Testis (tissue), 3 donors: Measurements from ENCODE around the gene BRAF. TPM values are rescaled to one million over a fixed set of nuclear protein-coding genes. Genes with fewer than 3 reads are reported as not detected.
"Not testable (repeated sequence)": the region's sequence is repeated elsewhere in the genome, so short reads cannot be mapped to it uniquely, and the experiment has no call there.

Experiments used
- DNase-seq: peaks from one replicate; pipeline ENCODE4 v3.0.0-alpha.2; 2019
- H3K27ac ChIP-seq, 2 donors: fragments of 200-600 bp; sonication (generic); one replicate each; pipeline ENCODE4 v1.5.1; 2019
- H3K27me3 ChIP-seq: fragments of 200-600 bp; sonication (generic); one replicate; pipeline ENCODE4 v1.5.1; 2019
- H3K36me3 ChIP-seq: fragments of 200-600 bp; sonication (generic); one replicate; pipeline ENCODE4 v1.5.1; 2017; ENCODE audit warnings: low read depth; ENCODE audit errors: missing control alignments
- H3K4me1 ChIP-seq: fragments of 200-600 bp; sonication (generic); one replicate; pipeline ENCODE4 v1.5.1; 2019
- H3K4me3 ChIP-seq, 2 donors: fragments of 200-600 bp; sonication (generic); one replicate each; pipeline ENCODE4 v1.5.1; 2017 to 2019
- H3K9me3 ChIP-seq: fragments of 200-600 bp; sonication (generic); one replicate; pipeline ENCODE4 v1.5.1; 2017
- POLR2A ChIP-seq: fragments of 450-650 bp; IDR thresholded peaks from one replicate; pipeline ENCODE4 v1.6.1; 2017; ENCODE audit warnings: antibody characterized with exemption, mild to moderate bottlenecking, moderate library complexity
- WGBS, 2 donors: methylation state at CpG; one replicate each; pipeline ENCODE4 v1.1.5; 2018; 5-methylcytosine and 5-hydroxymethylcytosine counted together
- intact Hi-C: fragments of 100-400 bp; cut with DNase I; formaldehyde crosslinking; loops from one replicate; pipeline ENCODE4 v1.15.1; 2023; ENCODE audit warnings: low total_unique reads
- polyA plus RNA-seq: library from polyadenylated mRNA; stranded (reverse); fragments of 350-450 nt; fragmentation: Illumina TruSeq; extraction: RNeasy Lipid Tissue Mini Kit (QIAGEN cat#74804); gene quantifications from one replicate; pipeline ENCODE4 v1.2.3, GENCODE V29; 2014; ENCODE audit warnings: low read depth, low replicate concordance; ENCODE audit not compliant: insufficient read depth
- total RNA-seq, 2 donors: library from RNA; depleted of rRNA; stranded (reverse); fragments of >200 nt; gene quantifications; one replicate each; pipeline ENCODE4 v1.2.3, GENCODE V29; 2016
- TF ChIP-seq, protein P1 (sequence below), 3 experiments: fragments of 450-650 bp in 2 of 3; fragments of 200-600 bp in 1 of 3; sonication (generic) in 1 of 3; IDR thresholded peaks; one replicate each; pipeline ENCODE4 v1.5.1; 2016 to 2019; ENCODE audit warnings: antibody characterized with exemption in 3 of 3, mild to moderate bottlenecking in 2 of 3, moderate library complexity in 1 of 3

BRAF gene
- total and polyA plus RNA-seq, 3 donors from 2014 or later = 63.3 to 124 (median 82.6) TPM

DNA sequence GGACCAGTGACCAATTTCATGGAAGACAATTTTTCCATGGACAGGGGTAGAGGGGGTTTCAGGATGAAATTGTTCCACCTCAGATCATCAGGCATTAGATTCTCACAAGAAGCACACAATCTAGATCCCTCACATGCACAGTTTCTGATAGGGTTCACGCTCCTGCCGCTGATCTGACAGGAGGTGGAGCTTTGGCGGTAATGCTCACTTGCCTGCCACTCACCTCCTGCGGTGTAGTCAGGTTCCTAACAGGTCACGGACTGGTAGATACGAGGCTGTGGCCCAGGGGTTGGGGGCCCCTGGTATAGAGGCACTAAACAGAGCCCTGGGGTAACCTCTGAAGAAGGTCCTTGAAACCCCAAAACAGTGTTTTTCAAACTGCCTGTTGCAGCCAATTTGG is 6.5 kb downstream of the BRAF start:
- H3K36me3 ChIP-seq = no peaks in the 10 kb centered on the region

DNA sequence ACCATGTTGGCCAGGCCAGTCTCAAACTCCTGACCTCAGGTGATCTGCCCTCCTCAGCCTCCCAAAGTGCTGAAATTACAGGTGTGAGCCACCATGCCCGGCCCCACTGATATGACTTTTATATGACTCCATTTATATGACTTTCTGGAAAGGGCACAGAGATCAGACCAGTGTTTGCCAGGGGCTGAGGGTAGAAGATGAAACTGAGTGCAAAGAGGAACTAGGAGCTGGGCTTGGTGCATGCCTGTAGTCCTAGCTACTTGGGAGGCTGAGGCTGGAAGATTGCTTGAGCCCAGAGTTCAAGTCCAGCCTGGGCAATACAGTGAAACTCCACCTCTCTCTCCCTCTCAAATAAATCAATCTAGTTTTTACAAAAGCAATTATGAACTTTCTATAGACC is 7.5 kb downstream of the BRAF start:
- no peaks in the 10 kb centered on the region for H3K9me3 ChIP-seq
- H3K27ac ChIP-seq = no peak overlapping the region
- no peaks in the 10 kb centered on the region for H3K36me3 ChIP-seq
- no peak for DNase-seq
- no peak overlapping the region for H3K4me3 ChIP-seq
- H3K27me3 ChIP-seq = no peaks in the 10 kb centered on the region
- 100% methylated on average over 1 of the region's 1 CpG for WGBS, 2 donors
- intact Hi-C loops = no loop called here
- TF ChIP-seq POLR2A = no peak
- TF ChIP-seq, protein P1, sequence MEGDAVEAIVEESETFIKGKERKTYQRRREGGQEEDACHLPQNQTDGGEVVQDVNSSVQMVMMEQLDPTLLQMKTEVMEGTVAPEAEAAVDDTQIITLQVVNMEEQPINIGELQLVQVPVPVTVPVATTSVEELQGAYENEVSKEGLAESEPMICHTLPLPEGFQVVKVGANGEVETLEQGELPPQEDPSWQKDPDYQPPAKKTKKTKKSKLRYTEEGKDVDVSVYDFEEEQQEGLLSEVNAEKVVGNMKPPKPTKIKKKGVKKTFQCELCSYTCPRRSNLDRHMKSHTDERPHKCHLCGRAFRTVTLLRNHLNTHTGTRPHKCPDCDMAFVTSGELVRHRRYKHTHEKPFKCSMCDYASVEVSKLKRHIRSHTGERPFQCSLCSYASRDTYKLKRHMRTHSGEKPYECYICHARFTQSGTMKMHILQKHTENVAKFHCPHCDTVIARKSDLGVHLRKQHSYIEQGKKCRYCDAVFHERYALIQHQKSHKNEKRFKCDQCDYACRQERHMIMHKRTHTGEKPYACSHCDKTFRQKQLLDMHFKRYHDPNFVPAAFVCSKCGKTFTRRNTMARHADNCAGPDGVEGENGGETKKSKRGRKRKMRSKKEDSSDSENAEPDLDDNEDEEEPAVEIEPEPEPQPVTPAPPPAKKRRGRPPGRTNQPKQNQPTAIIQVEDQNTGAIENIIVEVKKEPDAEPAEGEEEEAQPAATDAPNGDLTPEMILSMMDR (IDR thresholded peaks at IDR 0.05) = no peak
- H3K4me1 ChIP-seq = peaks cover 5% of the 10 kb centered on the region

More for the DNA sequence above, 6.5 kb downstream of the BRAF start:
- no peaks in the 10 kb centered on the region for H3K9me3 ChIP-seq
- H3K4me1 ChIP-seq = peaks cover 10% of the 10 kb centered on the region
- WGBS, 2 donors = 92 to 96% methylated on average over 6 of the region's 6 CpGs
- no peak overlapping the region for H3K4me3 ChIP-seq
- H3K27ac ChIP-seq = no peak overlapping the region
- TF ChIP-seq POLR2A = no peak
- TF ChIP-seq, protein P1 (IDR thresholded peaks at IDR 0.05) = no peak
- no peak for DNase-seq
- no peaks in the 10 kb centered on the region for H3K27me3 ChIP-seq
- intact Hi-C loops = no loop called here

DNA sequence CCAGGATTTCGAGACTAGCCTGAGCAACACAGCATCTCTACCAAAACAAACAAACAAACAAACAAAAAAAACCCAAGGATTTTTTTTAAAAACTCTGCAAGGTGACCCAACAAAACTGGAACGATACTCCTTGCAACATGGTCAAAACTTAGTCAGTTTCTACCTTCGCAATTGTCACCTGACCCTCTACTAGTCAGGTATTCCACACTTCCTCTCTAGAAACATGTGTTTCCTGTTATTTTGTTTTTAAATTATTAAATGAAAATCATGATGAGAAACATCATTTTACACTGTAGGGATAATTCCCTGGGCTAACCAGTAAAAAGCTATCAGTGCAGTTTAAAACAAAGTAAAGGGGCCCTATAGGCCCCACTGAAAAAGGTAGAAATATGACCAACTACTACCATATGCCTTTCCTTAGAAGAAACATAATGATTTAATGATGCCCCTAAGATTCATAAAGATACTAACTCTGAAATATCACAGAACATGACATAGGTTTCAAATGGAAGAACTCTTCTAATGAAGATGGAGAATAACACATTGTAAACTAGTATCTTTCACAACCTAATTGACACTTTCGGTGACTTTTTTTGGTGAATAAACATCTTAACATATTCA is 8.7 kb downstream of the BRAF start:
- no peaks in the 10 kb centered on the region for H3K4me1 ChIP-seq
- intact Hi-C loops = no loop called here
- no peak overlapping the region for H3K27ac ChIP-seq
- no peaks in the 10 kb centered on the region for H3K9me3 ChIP-seq
- no peaks in the 10 kb centered on the region for H3K36me3 ChIP-seq
- TF ChIP-seq POLR2A = no peak
- TF ChIP-seq, protein P1 (IDR thresholded peaks at IDR 0.05) = no peak
- DNase-seq = no peak
- H3K4me3 ChIP-seq = no peak overlapping the region
- WGBS, 2 donors = 81 to 94% methylated on average over 4 of the region's 4 CpGs
- H3K27me3 ChIP-seq = no peaks in the 10 kb centered on the region

DNA sequence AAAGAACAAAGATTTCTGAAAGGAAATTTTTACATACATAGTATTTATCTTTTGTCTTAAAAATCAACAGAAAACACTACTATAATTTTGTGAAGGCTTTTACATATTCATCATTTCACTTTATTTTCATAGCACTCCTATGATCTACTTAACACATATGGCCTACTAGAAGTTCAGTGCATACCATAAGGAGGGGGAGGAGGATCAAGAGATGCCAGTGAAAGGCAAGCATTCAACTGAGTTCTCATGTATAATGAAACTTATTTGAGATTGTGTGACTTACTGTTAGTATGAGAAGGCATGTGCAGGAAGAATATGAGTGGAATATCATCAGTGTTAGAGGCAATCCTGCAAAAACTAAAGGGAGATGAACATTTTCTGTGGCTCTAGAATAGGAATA is 10.6 kb downstream of the BRAF start:
- intact Hi-C loops = no loop called here
- TF ChIP-seq, protein P1 (IDR thresholded peaks at IDR 0.05) = no peak
- TF ChIP-seq POLR2A = no peak
- Histone ChIP-seq H3K27ac (no peak overlapping the region), H3K27me3 (no peaks in the 10 kb centered on the region), H3K4me3 (no peak overlapping the region), H3K4me1 (no peaks in the 10 kb centered on the region), H3K36me3 (no peaks in the 10 kb centered on the region), H3K9me3 (no peaks in the 10 kb centered on the region)
- no peak for DNase-seq

DNA sequence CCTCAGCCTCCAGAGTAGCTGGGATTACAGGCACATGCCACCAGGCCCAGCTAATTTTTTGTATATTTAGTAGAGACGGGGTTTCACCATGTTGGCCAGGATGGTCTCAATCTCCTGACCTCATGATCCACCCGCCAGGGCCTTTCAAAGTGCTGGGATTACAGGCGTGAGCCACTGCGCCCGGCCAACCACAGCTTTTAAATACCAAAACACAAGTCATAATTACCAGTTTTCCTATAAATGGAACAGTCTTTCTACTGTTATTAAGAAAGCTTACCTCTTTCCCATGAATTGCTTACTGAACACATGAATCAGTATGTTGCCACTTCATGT is 11.2 kb downstream of the BRAF start:
- H3K27ac ChIP-seq, intact Hi-C loops, H3K4me1 ChIP-seq, H3K4me3 ChIP-seq, H3K36me3 ChIP-seq, H3K9me3 ChIP-seq, H3K27me3 ChIP-seq, DNase-seq: not testable (repeated sequence)
- WGBS, 2 donors = 89 to 100% methylated on average over 5 of the region's 5 CpGs
